ENCODE results near the gene CCNC.
"Not testable (repeated sequence)": the region's sequence is repeated elsewhere in the genome, so short reads cannot be mapped to it uniquely, and the experiment has no call there.

CCNC gene

DNA sequence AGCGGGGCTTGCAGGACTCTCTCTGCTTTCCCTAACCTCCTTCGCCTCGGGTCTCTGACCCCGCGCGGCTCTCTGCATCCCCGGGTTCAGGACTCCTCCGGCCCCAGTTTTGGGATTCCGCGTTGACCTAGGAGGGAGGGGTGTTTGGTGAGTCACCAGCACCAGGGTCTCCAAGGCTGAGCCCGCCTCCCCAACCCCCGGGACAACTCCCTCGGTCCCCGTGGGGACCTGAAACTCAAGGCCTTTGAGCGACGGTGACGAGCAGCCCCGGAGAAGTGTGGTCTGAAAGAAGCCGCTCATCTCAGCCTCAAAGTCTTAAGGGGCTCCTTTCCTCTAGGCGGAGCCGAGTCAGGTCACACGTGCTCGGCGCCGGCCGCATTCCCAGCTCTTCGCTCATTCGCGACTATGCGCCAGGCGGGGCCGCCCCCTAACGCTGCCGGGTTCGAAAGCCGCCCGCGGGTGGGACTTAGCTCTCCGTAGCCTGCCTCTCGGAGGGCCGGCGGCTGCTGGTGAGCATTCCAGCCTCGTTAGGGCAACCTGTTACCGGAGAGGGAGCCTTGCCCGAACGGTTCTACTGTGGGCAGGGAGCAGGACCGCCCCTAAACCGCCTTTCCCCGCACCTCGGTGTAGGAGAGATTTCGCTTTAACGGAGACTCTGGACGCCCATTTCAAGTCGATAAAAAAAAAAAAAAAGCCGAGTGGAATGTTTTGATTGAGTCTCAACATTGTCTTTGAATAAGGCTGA lies 35.1 kb upstream of the CCNC start:
- in situ Hi-C loops (cut with MboI; ENCODE audit: low pct_unique_long_range_greater_than_20kb, low sequenced_read_pairs, unreplicated experiment) = loop anchor here (25.0 kb wide), 1 partner anchor 766 kb away; the partner anchor contains the start of gene POU3F2
- DNase-seq (ENCODE audit: low spot score) = peak; percentile 58
- TF ChIP-seq, protein P1, sequence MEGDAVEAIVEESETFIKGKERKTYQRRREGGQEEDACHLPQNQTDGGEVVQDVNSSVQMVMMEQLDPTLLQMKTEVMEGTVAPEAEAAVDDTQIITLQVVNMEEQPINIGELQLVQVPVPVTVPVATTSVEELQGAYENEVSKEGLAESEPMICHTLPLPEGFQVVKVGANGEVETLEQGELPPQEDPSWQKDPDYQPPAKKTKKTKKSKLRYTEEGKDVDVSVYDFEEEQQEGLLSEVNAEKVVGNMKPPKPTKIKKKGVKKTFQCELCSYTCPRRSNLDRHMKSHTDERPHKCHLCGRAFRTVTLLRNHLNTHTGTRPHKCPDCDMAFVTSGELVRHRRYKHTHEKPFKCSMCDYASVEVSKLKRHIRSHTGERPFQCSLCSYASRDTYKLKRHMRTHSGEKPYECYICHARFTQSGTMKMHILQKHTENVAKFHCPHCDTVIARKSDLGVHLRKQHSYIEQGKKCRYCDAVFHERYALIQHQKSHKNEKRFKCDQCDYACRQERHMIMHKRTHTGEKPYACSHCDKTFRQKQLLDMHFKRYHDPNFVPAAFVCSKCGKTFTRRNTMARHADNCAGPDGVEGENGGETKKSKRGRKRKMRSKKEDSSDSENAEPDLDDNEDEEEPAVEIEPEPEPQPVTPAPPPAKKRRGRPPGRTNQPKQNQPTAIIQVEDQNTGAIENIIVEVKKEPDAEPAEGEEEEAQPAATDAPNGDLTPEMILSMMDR (IDR thresholded peaks at IDR 0.05; ENCODE audit: extremely low read depth, insufficient read depth, missing control alignments) = no peak

DNA sequence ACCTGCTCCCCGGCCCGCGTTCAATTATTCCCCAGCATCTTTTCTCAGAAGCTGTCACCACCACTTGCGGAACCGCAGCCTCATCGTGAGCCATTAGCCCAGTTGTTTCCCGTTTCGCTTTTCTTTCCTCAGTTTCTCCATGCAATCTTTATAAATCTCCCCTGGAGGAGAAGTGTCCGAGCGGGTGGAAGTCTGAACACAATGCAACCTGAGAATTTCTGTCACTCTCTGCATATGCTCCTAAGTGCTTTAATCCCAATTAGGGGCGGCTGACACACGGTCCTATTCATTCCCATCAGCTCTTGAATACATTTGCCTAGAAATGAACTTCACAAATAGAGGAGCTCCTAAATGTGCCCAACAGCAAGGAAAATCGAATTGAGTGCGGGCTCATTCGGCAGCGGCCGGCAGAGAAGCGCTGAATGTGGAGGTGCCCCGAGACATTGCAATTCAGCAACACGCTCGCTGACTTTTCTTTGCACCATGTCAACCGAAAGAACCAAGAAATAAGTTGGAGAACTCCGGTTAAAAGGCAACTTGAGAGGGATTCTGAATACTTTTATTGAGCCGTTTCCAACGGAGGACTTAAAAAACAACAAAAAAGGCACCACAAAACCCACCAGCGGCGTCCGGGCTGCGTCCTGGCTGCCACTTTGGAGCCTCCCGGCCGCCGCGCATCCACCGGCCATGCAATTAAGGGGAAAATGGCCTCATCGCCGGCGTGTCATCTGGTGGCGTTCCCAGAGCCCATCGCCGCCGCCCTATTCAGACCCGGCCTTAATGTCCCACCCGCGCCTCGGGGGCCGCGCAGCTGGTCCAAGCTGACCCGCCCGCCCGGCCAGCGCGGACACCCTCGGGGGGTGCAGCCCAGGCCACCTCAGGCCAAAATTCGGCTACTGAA lies 34.3 kb upstream of the CCNC start:
- TF ChIP-seq, protein P1 (IDR thresholded peaks at IDR 0.05; ENCODE audit: extremely low read depth, insufficient read depth, missing control alignments) = no peak
- in situ Hi-C loops (cut with MboI; ENCODE audit: low pct_unique_long_range_greater_than_20kb, low sequenced_read_pairs, unreplicated experiment) = loop anchor here (25.0 kb wide), 1 partner anchor 765 kb away; the partner anchor contains the start of gene POU3F2
- DNase-seq (ENCODE audit: low spot score) = no peak

DNA sequence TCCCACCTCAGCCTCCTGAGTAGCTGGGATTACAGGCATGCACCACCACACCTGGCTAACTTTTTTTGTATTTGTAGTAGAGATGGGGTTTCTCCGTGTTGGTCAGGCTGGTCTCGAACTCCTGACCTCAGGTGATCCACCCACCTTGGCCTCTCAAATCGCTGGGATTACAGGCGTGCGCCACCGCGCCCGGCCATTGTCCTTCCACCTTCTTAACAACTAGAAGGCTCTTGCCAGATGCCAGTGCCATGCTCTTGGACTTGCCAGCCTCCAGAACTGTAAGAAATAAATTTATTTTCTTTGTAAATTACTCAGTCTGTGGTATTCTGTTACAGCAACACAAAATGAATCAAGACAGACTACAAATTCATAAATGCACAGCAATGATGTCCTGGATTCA lies 26.2 kb upstream of the CCNC start:
- DNase-seq (ENCODE audit: low spot score); in situ Hi-C loops (cut with MboI; ENCODE audit: low pct_unique_long_range_greater_than_20kb, low sequenced_read_pairs, unreplicated experiment): not testable (repeated sequence)

DNA sequence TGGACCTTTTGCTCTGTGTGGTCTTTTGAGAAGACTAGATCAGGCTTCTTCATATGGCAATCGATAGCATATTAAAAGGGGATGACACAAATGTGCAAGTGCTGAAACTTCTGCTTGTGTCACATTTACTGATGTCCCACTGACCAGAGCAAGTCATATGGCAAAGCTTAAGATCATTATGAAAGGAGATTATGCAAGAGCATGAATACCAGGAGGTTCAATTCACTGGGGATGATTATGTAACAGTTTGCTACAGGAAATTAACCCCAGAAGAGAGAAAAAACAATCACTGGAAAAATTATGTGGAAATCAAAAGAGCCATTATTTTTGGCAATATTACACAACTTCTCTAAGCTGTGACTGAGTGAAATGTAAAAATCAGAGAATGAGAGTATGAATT lies 24.4 kb upstream of the CCNC start:
- in situ Hi-C loops (cut with MboI; ENCODE audit: low pct_unique_long_range_greater_than_20kb, low sequenced_read_pairs, unreplicated experiment) = no loop called here

DNA sequence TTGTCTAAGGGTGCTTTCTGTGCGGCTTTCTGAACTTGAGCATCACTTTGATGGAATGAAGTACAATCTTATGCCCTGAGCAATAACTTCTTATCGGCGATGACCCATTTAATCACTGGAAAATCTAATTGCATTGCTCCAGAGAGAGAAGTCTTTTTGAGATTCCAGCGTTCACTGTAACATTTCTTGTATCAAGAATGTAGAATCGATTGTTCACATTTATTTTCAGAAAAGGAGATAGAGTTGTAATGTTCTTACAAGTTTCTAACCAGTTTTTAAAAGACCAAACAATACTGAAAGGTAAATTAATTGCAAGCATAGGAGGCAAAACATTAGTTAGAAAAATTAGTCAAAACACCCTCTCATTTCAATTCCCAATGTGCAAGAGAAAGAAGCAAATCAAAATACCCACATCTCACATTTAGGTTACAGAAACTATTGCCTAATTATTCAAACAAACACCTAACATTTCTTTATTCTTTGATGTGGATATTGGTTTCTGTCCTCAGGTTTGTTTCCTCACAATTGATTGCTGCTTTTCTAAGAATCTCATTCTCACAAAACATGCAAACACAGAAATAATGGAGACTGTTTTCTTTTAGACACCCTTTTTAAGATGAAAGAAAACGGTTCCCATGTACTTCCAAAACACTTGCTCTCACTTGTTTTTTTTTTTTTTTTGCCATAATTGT lies 23.4 kb upstream of the CCNC start:
- in situ Hi-C loops (cut with MboI; ENCODE audit: low pct_unique_long_range_greater_than_20kb, low sequenced_read_pairs, unreplicated experiment) = no loop called here
- TF ChIP-seq, protein P1 (IDR thresholded peaks at IDR 0.05; ENCODE audit: extremely low read depth, insufficient read depth, missing control alignments) = no peak
- DNase-seq (ENCODE audit: low spot score) = no peak

More for the DNA sequence above, 24.4 kb upstream of the CCNC start:
- no peak for DNase-seq (ENCODE audit: low spot score)
- TF ChIP-seq, protein P1 (IDR thresholded peaks at IDR 0.05; ENCODE audit: extremely low read depth, insufficient read depth, missing control alignments) = no peak

DNA sequence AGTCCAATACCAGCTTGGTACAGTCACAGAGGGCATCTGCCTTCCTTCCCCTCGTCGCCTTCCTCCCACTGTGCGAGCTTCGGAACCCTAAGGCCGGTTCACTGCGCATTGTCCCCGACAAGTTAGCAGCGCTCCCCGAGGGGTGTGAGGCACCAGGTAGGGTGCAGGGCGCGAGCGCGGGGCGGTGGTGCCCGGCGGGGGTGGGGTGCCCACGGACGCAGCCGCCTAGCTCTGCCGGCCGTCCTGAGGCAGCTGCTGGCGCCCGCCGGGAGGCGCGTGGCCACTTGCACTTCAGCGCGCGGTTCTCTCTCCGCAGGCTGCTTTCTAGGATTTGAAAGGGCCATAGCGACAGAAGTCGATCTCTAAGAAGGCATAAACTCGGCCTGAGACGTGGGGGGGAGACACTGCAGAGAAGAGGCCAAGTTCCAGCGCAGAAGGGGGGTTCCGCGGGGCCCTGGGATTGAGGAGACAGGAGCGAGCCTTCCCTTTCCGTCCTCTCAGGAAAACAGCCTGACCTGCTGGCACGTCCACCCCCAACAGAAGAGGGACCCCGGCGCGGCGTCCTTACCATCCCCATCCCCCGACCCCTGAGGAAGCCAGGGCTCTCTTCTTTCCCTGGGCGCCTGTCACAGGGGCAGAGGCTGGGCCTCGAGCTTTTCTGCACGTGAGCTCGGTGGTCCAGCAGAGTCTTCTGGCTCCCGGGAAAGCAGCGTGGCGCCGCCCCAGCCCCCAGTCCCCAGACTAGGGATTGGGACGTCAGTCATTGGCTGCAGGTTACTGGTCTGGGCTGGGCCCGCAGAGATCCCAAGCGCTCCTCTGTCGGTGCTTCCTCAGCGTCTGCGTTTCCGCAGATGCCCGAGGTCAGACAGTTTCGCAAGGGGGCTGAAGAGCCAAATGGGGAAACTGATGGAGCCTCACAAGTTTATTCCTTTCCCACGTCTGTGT lies 22.5 kb upstream of the CCNC start:
- TF ChIP-seq, protein P1 (IDR thresholded peaks at IDR 0.05; ENCODE audit: extremely low read depth, insufficient read depth, missing control alignments) = no peak
- in situ Hi-C loops (cut with MboI; ENCODE audit: low pct_unique_long_range_greater_than_20kb, low sequenced_read_pairs, unreplicated experiment) = no loop called here
- no peak for DNase-seq (ENCODE audit: low spot score)

All from GM13977 (cell line).